Measurements from ENCODE around the gene LCN10.

Gene LCN10

DNA sequence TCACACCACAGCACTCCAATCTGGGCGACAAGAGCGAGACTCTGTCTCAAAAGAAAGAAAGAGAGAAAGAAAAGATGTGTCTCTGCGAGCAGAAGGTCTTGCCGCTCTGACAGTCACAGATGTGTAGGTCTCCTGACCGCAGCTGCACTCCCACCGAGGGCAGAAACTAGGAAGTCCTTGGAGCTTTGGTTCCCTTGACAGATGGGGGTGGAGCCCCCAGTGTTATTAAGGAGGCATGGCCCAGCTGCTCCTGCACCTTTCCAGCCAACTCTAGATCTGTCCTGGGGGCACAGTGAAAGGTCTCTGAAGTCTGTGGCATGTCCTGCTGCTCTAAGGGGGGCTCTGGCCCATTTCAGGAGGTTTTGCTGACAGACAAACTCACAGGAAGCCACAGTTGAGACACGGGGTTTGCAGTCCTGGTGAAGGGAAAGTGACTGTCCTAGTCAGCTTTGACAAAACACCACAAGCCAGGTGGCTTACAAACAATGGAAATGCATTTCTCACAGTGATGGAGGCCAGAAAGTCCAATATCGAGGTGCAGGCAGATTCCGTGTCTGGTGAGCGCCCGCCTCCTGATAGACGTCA lies 39.4 kb downstream of the LCN10 start:
- no peak overlapping the region for H3K4me3 ChIP-seq (ENCODE audit: low read depth, low read length)
- no peak for DNase-seq (ENCODE audit: low read depth)
- TF ChIP-seq, protein P1, sequence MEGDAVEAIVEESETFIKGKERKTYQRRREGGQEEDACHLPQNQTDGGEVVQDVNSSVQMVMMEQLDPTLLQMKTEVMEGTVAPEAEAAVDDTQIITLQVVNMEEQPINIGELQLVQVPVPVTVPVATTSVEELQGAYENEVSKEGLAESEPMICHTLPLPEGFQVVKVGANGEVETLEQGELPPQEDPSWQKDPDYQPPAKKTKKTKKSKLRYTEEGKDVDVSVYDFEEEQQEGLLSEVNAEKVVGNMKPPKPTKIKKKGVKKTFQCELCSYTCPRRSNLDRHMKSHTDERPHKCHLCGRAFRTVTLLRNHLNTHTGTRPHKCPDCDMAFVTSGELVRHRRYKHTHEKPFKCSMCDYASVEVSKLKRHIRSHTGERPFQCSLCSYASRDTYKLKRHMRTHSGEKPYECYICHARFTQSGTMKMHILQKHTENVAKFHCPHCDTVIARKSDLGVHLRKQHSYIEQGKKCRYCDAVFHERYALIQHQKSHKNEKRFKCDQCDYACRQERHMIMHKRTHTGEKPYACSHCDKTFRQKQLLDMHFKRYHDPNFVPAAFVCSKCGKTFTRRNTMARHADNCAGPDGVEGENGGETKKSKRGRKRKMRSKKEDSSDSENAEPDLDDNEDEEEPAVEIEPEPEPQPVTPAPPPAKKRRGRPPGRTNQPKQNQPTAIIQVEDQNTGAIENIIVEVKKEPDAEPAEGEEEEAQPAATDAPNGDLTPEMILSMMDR (IDR thresholded peaks at IDR 0.05; ENCODE audit: insufficient read depth, low read depth, low read length, missing control alignments), result no peak

DNA sequence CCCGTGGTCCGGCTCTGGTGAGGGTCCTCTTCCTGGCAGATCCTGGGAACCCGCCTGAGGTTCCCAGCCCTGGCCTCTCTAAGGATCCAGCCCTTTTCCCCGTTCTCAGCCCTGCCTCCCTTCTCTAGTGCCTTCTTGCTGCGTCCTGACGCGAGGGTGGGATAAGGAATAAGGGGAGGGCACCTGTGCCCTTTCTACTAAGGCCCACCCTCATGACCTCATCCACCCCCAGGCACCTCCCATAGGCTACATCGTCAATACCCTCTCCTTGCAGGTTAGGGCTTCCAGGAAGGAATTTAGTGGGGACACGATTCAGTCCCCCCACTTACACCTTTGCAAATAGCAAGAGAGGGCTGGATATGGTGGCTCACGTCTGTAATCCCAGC lies 41.1 kb downstream of the LCN10 start:
- no peak for DNase-seq (ENCODE audit: low read depth)
- peak overlapping the region; percentile 40 for H3K4me3 ChIP-seq (ENCODE audit: low read depth, low read length)
- TF ChIP-seq, protein P1 (IDR thresholded peaks at IDR 0.05; ENCODE audit: insufficient read depth, low read depth, low read length, missing control alignments), result no peak

DNA sequence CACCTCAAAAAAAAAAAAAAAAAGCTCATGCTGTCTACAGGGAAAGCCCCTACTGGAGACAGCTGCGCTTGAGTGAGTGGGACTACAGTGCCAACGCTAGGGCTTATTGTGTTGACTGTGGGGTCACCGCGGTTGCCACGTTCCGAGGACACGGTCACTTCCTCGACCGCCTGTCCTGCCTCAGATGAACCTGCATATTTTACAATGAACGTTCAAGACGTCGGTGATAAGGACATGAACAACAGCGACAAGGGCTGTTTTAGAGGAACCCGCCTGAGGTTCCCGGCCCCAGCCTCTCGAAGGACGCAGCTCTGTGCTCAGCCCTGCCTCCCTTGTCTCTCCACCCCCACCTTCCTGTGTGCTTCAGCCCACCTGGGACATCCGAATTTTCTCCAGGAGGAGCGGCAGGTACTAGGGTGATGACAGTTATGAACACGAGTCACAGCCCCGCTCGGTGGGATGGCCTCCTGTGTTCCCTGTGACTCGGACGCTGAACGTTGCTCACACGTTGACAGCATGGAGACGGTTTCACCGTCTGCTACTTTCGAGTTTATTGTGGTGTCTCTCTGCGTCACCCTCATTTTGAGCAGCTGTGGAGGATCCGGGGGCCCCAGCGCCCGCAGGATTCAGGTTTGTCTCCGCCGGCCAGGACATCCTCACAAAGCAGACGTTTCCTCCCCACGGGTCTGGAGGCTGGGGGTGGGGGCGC lies 41.6 kb downstream of the LCN10 start:
- TF ChIP-seq, protein P1 (IDR thresholded peaks at IDR 0.05; ENCODE audit: insufficient read depth, low read depth, low read length, missing control alignments), result no peak
- H3K4me3 ChIP-seq (ENCODE audit: low read depth, low read length), result peak overlapping the region; percentile 40
- peak; percentile 78 for DNase-seq (ENCODE audit: low read depth)

DNA sequence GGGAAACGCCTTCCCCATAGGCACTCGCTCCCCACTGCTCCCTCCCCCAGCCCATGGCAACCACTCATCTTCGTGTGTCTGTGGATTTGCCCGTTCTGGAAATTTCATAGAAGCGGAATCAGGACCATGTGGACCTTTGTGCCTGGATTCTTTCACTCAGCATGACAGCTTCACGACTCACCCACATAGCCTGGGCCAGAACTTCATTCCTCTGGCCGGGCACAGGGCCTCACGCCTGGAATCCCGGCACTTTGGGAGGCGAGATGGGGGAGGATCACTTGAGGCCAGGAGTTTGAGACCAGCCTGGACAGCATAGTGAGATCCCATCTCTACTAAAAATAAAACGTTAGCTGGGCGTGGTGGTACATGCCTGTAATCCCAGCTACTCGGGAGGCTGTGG lies 42.4 kb downstream of the LCN10 start:
- no peak for DNase-seq (ENCODE audit: low read depth)
- TF ChIP-seq, protein P1 (IDR thresholded peaks at IDR 0.05; ENCODE audit: insufficient read depth, low read depth, low read length, missing control alignments), result no peak
- H3K4me3 ChIP-seq (ENCODE audit: low read depth, low read length), result no peak overlapping the region

DNA sequence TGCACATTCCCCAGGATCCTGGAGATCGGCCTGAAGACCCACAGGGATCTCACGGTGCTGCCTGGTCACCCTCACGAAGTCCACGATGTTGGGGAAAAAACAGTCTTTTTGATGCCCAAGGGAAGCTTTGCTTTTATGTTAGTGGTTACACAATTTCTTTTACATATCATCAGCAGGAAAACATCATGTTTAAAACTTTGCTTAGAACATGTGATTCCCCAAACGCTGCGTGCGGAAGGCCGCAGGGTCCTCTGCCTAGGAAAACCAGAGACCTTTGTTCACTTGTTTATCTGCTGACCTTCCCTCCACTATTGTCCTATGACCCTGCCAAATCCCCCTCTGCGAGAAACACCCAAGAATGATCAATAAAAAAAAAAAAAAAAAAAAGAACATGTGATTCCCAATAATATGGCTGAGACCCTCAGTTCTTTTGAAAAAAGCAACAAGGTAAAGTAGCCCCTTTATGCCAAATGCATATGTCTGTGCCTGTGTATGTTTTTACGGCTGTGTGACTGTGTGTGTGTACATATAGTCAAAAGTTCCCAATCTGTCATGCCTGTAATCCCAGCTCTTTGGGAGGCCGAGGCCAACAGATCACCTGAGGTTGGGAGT lies 44.0 kb downstream of the LCN10 start:
- DNase-seq (ENCODE audit: low read depth), result no peak
- TF ChIP-seq, protein P1 (IDR thresholded peaks at IDR 0.05; ENCODE audit: insufficient read depth, low read depth, low read length, missing control alignments), result no peak
- no peak overlapping the region for H3K4me3 ChIP-seq (ENCODE audit: low read depth, low read length)

DNA sequence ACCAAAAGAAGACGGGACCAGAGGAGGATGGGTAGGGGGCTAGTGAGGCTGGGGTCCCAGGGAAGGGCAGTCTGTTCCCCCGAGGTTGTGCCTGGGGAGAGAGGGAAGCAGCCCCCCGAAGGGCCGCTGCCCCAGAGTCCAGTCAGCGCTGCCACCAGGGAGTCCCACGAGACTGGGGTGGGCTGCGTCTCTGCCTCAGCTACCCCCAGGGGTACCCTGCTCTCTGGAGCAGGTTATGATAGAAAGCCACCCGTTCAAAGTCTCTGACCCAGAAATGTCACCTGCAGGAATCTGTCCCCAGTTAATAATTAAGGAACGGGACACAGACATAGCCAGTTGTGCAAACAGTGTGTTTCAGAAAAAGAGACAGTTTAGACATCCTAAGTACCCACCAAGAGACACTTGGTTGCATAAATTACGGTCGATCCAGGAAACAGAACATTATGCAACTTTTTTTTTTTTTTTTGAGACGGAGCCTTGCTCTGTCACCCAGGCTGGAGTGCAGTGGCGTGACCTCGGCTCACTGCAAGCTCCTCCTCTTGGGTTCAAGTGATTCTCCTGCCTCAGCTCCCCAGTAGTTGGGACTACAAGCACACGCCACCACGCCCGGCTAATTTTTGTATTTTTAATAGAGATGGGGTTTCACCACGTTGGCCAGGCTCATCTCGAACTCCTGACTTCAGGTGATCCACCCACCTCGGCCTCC lies 44.8 kb downstream of the LCN10 start:
- no peak for DNase-seq (ENCODE audit: low read depth)
- no peak overlapping the region for H3K4me3 ChIP-seq (ENCODE audit: low read depth, low read length)
- TF ChIP-seq, protein P1 (IDR thresholded peaks at IDR 0.05; ENCODE audit: insufficient read depth, low read depth, low read length, missing control alignments), result no peak

Measured in GM12865 (cell line).